Ectodermal cell (in vitro differentiated cells): ENCODE measurements around the gene AFDN.

Experiments
- H3K27ac ChIP-seq: 2 replicates; pipeline ENCODE4 v1.7.0; 2013; ENCODE audit warnings: mild to moderate bottlenecking, low read depth, low read length; ENCODE audit not compliant: insufficient read depth, poor library complexity, severe bottlenecking
- H3K27me3 ChIP-seq: 2 replicates; pipeline ENCODE4 v1.7.0; 2013; ENCODE audit warnings: mild to moderate bottlenecking, low read length; ENCODE audit not compliant: insufficient read depth, control insufficient read depth, poor library complexity, severe bottlenecking
- H3K36me3 ChIP-seq: one replicate; pipeline ENCODE4 v1.7.0; 2013; ENCODE audit warnings: low read length; ENCODE audit not compliant: control insufficient read depth, insufficient read depth
- H3K4me1 ChIP-seq: one replicate; pipeline ENCODE4 v1.7.0; 2013; ENCODE audit warnings: low read length; ENCODE audit not compliant: control insufficient read depth, insufficient read depth
- H3K4me3 ChIP-seq: 2 replicates; pipeline ENCODE4 v1.7.0; 2013; ENCODE audit warnings: low read depth, low read length, control low read depth; ENCODE audit not compliant: insufficient read depth
- H3K9me3 ChIP-seq: 2 replicates; pipeline ENCODE4 v1.7.0; 2013; ENCODE audit warnings: mild to moderate bottlenecking, low read length, moderate library complexity; ENCODE audit not compliant: control insufficient read depth
- WGBS, 2 experiments: methylation state at CpG; one replicate each; pipeline ENCODE4 v1.1.7; 2013; ENCODE audit warnings: missing lambda C conversion rate in 2 of 2; 5-methylcytosine and 5-hydroxymethylcytosine counted together

The AFDN gene

GRCh38 chr6:167829513-167829912 is 2.8 kb downstream of the AFDN start:
- H3K27ac ChIP-seq = no peak overlapping the region

DNA sequence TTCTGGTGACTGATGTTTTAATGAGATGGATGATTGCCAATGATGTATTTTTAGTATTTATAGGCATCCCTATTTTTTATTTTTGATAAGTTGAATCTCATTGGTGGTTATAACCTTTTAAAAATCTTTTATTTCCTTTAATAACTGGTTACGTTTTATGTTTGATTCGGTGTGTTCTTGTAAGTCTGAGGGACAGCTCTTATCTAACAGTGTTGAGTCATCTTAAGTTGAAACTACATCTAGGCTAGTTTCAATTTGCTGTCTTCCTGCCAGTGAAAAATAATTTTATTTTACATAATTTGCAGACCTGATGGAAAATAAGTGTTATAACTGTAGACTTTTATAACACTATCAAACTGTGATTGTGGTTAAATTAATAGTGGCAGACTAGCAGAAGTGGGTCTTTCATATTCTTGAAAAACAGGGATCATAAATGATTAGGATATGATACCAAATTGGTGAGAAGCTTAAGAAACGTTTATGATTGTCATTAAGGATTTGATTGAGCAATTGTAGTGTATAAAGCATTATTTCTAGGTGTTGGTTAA is 4.6 kb downstream of the AFDN start:
- H3K27ac ChIP-seq = no peak overlapping the region
- H3K9me3 ChIP-seq = no peaks in the 10 kb centered on the region
- 75 to 87% methylated on average over 3 of the region's 3 CpGs for WGBS, 2 experiments
- H3K4me1 ChIP-seq = peaks cover 34% of the 10 kb centered on the region
- H3K36me3 ChIP-seq = no peaks in the 10 kb centered on the region
- H3K4me3 ChIP-seq = no peak overlapping the region
- no peaks in the 10 kb centered on the region for H3K27me3 ChIP-seq

More at GRCh38 chr6:167829513-167829912, 2.8 kb downstream of the AFDN start:
- Histone ChIP-seq H3K9me3 (no peaks in the 10 kb centered on the region), H3K4me3 (no peak overlapping the region), H3K36me3 (no peaks in the 10 kb centered on the region), H3K4me1 (peaks cover 38% of the 10 kb centered on the region), H3K27me3 (no peaks in the 10 kb centered on the region)

DNA sequence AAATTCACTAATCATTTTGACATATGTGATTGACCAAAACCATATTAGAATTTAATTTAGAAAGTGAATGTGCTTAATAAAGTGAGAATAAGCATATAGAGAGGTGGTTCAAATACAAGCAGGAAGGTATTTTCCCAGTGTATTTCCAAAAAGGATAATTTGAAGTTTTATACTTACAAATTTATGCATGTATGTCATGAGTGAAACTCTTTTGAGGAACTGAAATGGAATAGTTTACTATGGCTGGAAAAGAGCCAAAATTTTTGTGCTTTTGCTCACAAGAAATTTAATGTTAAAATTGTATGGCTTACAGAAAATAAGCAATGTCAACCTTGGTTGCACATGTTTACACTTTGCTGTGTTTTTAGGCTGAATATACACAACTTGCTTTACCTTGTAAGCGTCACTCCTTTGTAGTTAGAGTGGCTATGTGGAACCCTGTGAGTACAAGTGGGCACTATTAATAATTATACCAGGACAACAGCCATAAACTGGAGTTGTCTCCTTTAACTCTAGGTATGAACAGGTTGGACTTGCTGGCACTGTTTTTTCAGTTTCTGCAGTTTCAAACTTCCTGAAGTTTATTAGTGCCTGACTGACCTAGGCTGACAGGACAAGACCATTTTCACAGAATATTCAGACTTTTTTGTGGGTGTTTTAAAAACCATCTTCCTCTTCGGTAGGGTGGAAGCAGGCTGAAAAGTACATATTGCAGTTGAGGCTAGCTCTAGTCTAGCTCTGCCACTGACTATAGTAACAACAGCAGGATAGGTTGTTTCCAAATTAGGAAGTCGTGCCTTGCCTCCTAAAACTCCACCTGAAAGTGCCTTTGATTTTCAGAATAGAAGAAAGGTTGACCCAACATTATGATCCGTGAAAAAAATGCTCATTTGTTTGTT is 6.0 kb downstream of the AFDN start:
- WGBS, 2 experiments = 52 to 55% methylated on average over 4 of the region's 4 CpGs
- Histone ChIP-seq H3K9me3 (no peaks in the 10 kb centered on the region), H3K4me1 (peaks cover 34% of the 10 kb centered on the region)

DNA sequence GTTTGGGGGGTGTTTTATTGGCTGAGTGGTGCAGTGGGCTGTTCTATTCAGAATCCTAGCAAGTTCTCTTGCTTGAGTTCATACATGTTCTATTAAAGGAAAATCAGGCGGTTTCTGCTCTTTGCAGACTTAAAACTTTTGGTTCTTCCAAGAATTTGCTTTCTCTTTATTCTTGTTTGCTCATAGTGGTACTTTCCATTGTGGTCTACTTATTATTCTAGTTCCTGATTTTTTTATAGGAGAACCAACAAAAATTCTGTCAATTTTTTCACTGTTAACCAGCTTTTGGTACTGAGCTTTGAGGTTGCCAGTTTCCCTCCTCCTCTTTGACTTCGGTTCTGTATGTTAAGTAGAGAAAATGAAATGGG is 6.7 kb downstream of the AFDN start:
- Histone ChIP-seq H3K4me1 (peaks cover 34% of the 10 kb centered on the region), H3K4me3 (no peak overlapping the region), H3K27ac (no peak overlapping the region), H3K27me3 (no peaks in the 10 kb centered on the region), H3K9me3 (no peaks in the 10 kb centered on the region), H3K36me3 (no peaks in the 10 kb centered on the region)
- WGBS, 2 experiments = 77 to 88% methylated on average over 1 of the region's 2 CpGs

More for the DNA sequence above, 6.0 kb downstream of the AFDN start:
- no peaks in the 10 kb centered on the region for H3K27me3 ChIP-seq
- H3K4me3 ChIP-seq = no peak overlapping the region
- no peak overlapping the region for H3K27ac ChIP-seq
- H3K36me3 ChIP-seq = no peaks in the 10 kb centered on the region

DNA sequence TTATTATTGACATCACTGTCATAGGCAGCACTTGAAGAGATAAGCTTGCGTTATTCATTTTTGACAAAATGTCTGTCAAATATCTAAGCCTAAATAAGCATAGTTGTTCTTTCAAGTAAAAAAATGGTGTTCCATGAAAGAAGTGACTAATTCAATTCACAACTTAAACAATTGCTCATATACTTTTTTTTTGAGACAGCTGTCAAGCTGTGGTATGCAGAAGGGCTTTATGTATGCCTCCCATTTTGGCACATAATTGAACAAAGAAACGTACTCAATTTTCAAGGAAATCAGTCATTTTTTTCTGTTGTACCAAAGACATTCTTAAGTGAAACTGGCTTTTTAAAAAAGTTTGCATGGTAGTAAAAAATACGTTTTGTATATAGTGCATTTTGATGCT is 8.5 kb downstream of the AFDN start:
- peaks cover 40% of the 10 kb centered on the region for H3K4me1 ChIP-seq
- WGBS, 2 experiments = 93 to 98% methylated on average over 3 of the region's 3 CpGs
- no peak overlapping the region for H3K4me3 ChIP-seq
- no peak overlapping the region for H3K27ac ChIP-seq
- no peaks in the 10 kb centered on the region for H3K9me3 ChIP-seq
- no peaks in the 10 kb centered on the region for H3K27me3 ChIP-seq
- H3K36me3 ChIP-seq = no peaks in the 10 kb centered on the region

- Histone ChIP-seq H3K36me3 (no peaks in the 10 kb centered on the region), H3K4me3 (no peak overlapping the region), H3K9me3 (no peaks in the 10 kb centered on the region), H3K27me3 (no peaks in the 10 kb centered on the region), H3K27ac (no peak overlapping the region), H3K4me1 (peaks cover 54% of the 10 kb centered on the region)
- WGBS, 2 experiments = 86 to 91% methylated on average over 2 to 3 of the region's 3 CpGs
These were observed 10.0 kb downstream of the AFDN start for GRCh38 chr6:167836721-167837120.

- Histone ChIP-seq H3K9me3 (no peaks in the 10 kb centered on the region), H3K4me3 (no peak overlapping the region), H3K4me1 (peaks cover 41% of the 10 kb centered on the region), H3K36me3 (no peaks in the 10 kb centered on the region), H3K27me3 (no peaks in the 10 kb centered on the region), H3K27ac (no peak overlapping the region)
- WGBS, 2 experiments = 90 to 91% methylated on average over 6 of the region's 6 CpGs
These were observed 11.6 kb downstream of the AFDN start for GRCh38 chr6:167838207-167838748.

DNA sequence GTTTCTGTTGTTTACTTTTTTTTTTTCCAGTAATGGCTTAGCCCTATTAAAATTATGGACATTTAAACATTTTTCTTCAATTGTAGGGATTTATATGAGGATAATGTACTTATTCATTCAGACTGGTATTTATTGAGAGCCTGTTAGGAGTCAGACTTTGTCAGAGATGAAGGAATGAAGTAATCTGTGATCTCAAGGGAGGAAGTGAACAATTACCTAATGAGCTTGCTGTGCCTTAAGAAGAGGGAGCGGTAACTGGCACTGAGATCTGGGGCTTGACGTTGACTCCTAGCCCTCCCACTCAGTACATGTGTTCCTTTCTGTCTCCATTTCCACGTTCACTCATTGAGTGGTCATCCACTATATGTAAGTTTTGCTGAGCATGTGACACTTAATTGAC is 12.6 kb downstream of the AFDN start:
- no peak overlapping the region for H3K4me3 ChIP-seq
- WGBS, 2 experiments = 82 to 90% methylated on average over 3 of the region's 3 CpGs
- no peak overlapping the region for H3K27ac ChIP-seq

DNA sequence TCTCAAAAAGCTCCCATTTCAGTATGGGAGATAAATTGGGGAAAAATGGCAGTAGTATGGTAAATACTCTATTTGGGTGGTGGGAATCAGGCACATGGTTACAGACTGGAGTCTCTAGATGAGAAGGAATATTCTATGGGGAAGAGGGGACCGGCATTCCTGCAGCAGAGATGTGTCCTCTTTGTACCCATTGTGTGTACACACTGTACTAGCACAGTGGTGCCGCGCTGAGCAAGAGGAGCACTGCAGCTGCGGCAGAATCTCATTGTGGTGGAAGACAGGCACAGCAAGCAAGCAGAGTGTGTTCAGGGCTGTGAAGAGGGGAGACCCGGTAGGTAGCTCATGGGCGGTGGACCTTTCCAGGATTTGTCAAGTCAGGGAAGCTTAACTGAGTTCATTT is 13.0 kb downstream of the AFDN start:
- peak overlapping the region; percentile 40 for H3K27ac ChIP-seq
- no peak overlapping the region for H3K4me3 ChIP-seq
- H3K4me1 ChIP-seq = peaks cover 31% of the 10 kb centered on the region
- WGBS, 2 experiments = 73 to 75% methylated on average over 6 of the region's 6 CpGs
- H3K36me3 ChIP-seq = no peaks in the 10 kb centered on the region
- H3K9me3 ChIP-seq = no peaks in the 10 kb centered on the region
- no peaks in the 10 kb centered on the region for H3K27me3 ChIP-seq

More for the DNA sequence above, 12.6 kb downstream of the AFDN start:
- Histone ChIP-seq H3K27me3 (no peaks in the 10 kb centered on the region), H3K4me1 (peaks cover 35% of the 10 kb centered on the region), H3K36me3 (no peaks in the 10 kb centered on the region), H3K9me3 (no peaks in the 10 kb centered on the region)

DNA sequence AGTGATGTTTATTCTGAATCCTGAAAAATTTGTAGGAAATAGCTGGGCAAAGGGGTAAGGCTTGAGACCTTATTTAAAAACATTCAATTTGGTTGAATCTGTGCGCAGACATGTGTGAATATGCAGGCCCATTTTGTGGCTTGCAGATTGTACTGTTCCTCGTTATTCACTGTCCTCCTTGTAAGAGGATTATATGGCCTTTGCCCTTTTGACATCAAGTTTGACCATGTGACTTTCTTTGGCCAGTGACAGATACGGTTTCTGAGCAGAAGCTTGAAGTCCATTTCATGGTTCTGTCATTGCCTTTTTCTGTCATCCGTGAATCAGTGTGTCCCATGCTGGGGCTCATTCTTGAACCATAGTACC is 13.4 kb downstream of the AFDN start:
- WGBS, 2 experiments = 87 to 89% methylated on average over 4 of the region's 4 CpGs
- no peaks in the 10 kb centered on the region for H3K9me3 ChIP-seq
- no peak overlapping the region for H3K4me3 ChIP-seq
- H3K36me3 ChIP-seq = no peaks in the 10 kb centered on the region
- H3K27me3 ChIP-seq = no peaks in the 10 kb centered on the region
- H3K4me1 ChIP-seq = peaks cover 31% of the 10 kb centered on the region
- no peak overlapping the region for H3K27ac ChIP-seq
